Measurements from ENCODE around the gene KRT38. TPM values are rescaled to one million over a fixed set of nuclear protein-coding genes. Genes with fewer than 3 reads are reported as not detected.

The KRT38 gene
- total and polyA plus RNA-seq, 2 of the 8 experiments (the other 6 are each of a cell fraction or from before 2014, with no cell fraction given), result not detected

- Histone ChIP-seq H3K36me3 (ENCODE audit: control insufficient read depth in 2 of 4, insufficient read depth in 4 of 4, low read length in 3 of 4) (no peaks in the 10 kb centered on the region), H4K91ac (replicated peaks; ENCODE audit: insufficient read length, low read length) (no peak overlapping the region), H2BK20ac (ENCODE audit: low read length) (no peak overlapping the region), H2BK5ac (ENCODE audit: low read depth, low read length) (no peak overlapping the region), H3K4me1 (replicated peaks in 1 of 4; ENCODE audit: control insufficient read depth in 3 of 4, insufficient read depth in 4 of 4, low read length in 3 of 4) (no peaks in the 10 kb centered on the region), H3K9ac (replicated peaks in 1 of 4; ENCODE audit: extremely low read depth in 1 of 4, low read depth in 3 of 4, low read length in 3 of 4) (no peak overlapping the region), H3K23me2 (ENCODE audit: low read depth, low read length) (no peaks in the 10 kb centered on the region), H3K27me3 (replicated peaks in 1 of 4; ENCODE audit: control insufficient read depth in 3 of 4, extremely low read depth in 1 of 4, insufficient read depth in 3 of 4, low read length in 3 of 4) (no peaks in the 10 kb centered on the region), H3K4me3 (ENCODE audit: extremely low read depth in 1 of 4, insufficient read depth in 2 of 4, low read depth in 3 of 4, low read length in 4 of 4) (no peak overlapping the region), H2BK120ac (replicated peaks; ENCODE audit: low read depth, low read length) (no peak overlapping the region), H3K4me2 (ENCODE audit: insufficient read depth in 1 of 2, low read depth in 2 of 2, low read length in 2 of 2) (no peak overlapping the region), H2BK15ac (ENCODE audit: low read length) (no peak overlapping the region), H2AFZ (ENCODE audit: low read length) (no peak overlapping the region), H3K27ac (ENCODE audit: low read depth, low read length) (no peak overlapping the region), H3K14ac (ENCODE audit: insufficient read length) (no peak overlapping the region), H2BK12ac (ENCODE audit: low read depth, low read length) (no peak overlapping the region), H4K8ac (ENCODE audit: extremely low read depth, insufficient read depth, low read length) (no peak overlapping the region), H3K4ac (replicated peaks; ENCODE audit: insufficient read length, low read depth, low read length) (no peak overlapping the region), H3K18ac (ENCODE audit: extremely low read depth, low read length) (no peak overlapping the region), H3K79me2 (ENCODE audit: control insufficient read depth in 1 of 2, insufficient read depth in 2 of 2, low read length in 2 of 2) (no peaks in the 10 kb centered on the region), H2AK5ac (ENCODE audit: low read depth, low read length) (no peak overlapping the region), H3K56ac (replicated peaks; ENCODE audit: insufficient read length, low read depth, low read length) (no peak overlapping the region), H4K5ac (ENCODE audit: insufficient read length, low read depth, low read length) (no peak overlapping the region), H3K79me1 (ENCODE audit: low read depth, low read length) (no peaks in the 10 kb centered on the region), H4K20me1 (replicated peaks in 1 of 2; ENCODE audit: control insufficient read depth in 1 of 2, insufficient read depth in 2 of 2, low read length in 2 of 2) (no peaks in the 10 kb centered on the region), H3K9me3 (ENCODE audit: insufficient read depth in 2 of 2, low read depth in 1 of 2, low read length in 1 of 2) (no peaks in the 10 kb centered on the region; a peak in 1 of 4 replicates), H3K23ac (ENCODE audit: insufficient read length) (no peak overlapping the region)
- CTCF ChIA-PET (ENCODE audit: partially characterized antibody), result interaction anchor here (1.2 kb wide), 1 partner anchor 20 kb away, joined by 3 read pairs; no protein-coding TSS in a partner anchor
- TF ChIP-seq SIX5 (IDR thresholded peaks at IDR 0.05; ENCODE audit: low read depth, low read length), result no peak
- no peak for TF ChIP-seq SIRT6 (IDR thresholded peaks at IDR 0.05; ENCODE audit: low read length)
- TF ChIP-seq SP1 (IDR thresholded peaks at IDR 0.05; ENCODE audit: low read depth, low read length), result no peak
- TF ChIP-seq EP300 (IDR thresholded peaks at IDR 0.05; ENCODE audit: borderline replicate concordance in 1 of 2, low read depth in 2 of 2, low read length in 2 of 2), result no peak
- no peak for TF ChIP-seq KDM5A (IDR thresholded peaks at IDR 0.05; ENCODE audit: low read length)
- TF ChIP-seq CBX5 (IDR thresholded peaks at IDR 0.05; ENCODE audit: low read depth, low read length), result no peak
- TF ChIP-seq JUND (IDR thresholded peaks at IDR 0.05; ENCODE audit: low read length), result no peak
- no peak for TF ChIP-seq CTBP2 (IDR thresholded peaks at IDR 0.05; ENCODE audit: borderline replicate concordance, insufficient read depth, insufficient read length, low read length)
- TF ChIP-seq POU5F1 (IDR thresholded peaks at IDR 0.05; ENCODE audit: low read depth, low read length), result no peak
- no peak for TF ChIP-seq YY1 (IDR thresholded peaks at IDR 0.05; ENCODE audit: low read depth, low read length)
- no peak for TF ChIP-seq TCF12 (IDR thresholded peaks at IDR 0.05; ENCODE audit: low read depth, low read length)
- no peak for TF ChIP-seq JUN (IDR thresholded peaks at IDR 0.05; ENCODE audit: low read depth, low read length)
- TF ChIP-seq USF2 (IDR thresholded peaks at IDR 0.05; ENCODE audit: low read length), result no peak
- TF ChIP-seq EGR1 (IDR thresholded peaks at IDR 0.05; ENCODE audit: borderline replicate concordance, low read depth, low read length), result no peak
- FAIRE-seq (no peak), DNase-seq (ENCODE audit: low read depth in 1 of 2, low spot score in 2 of 2) (no peak)
- POLR2A ChIA-PET (ENCODE audit: partially characterized antibody), result no interaction called here
- 91% methylated on average over 9 of the region's 9 CpGs; no CpG with 5 or more reads in 1 of the 2 experiments for WGBS, 2 experiments (ENCODE audit: extremely low coverage in 1 of 2, insufficient coverage in 1 of 2, insufficient read length in 1 of 2, insufficient replicate concordance in 2 of 2, low coverage in 1 of 2, low lambda C conversion rate in 2 of 2, missing lambda C conversion rate in 1 of 2)
Measured at GRCh38 chr17:41437769-41438168, 3.0 kb downstream of the KRT38 start.

Measured in H1 (cell line).